ENCODE data around the gene CDK7.

- no peak for TF ChIP-seq POLR2AphosphoS5 (IDR thresholded peaks at IDR 0.05; ENCODE audit: low read depth, low read length)
- TF ChIP-seq JUND (IDR thresholded peaks at IDR 0.05) = no peak
- TF ChIP-seq CTCF (IDR thresholded peaks at IDR 0.05) = no peak
These were observed 8.8 kb upstream of the CDK7 start for GRCh38 chr5:69225860-69226259.

Measured in SK-N-SH (cell line).